ENCODE data around the gene TICRR.

TICRR gene

DNA sequence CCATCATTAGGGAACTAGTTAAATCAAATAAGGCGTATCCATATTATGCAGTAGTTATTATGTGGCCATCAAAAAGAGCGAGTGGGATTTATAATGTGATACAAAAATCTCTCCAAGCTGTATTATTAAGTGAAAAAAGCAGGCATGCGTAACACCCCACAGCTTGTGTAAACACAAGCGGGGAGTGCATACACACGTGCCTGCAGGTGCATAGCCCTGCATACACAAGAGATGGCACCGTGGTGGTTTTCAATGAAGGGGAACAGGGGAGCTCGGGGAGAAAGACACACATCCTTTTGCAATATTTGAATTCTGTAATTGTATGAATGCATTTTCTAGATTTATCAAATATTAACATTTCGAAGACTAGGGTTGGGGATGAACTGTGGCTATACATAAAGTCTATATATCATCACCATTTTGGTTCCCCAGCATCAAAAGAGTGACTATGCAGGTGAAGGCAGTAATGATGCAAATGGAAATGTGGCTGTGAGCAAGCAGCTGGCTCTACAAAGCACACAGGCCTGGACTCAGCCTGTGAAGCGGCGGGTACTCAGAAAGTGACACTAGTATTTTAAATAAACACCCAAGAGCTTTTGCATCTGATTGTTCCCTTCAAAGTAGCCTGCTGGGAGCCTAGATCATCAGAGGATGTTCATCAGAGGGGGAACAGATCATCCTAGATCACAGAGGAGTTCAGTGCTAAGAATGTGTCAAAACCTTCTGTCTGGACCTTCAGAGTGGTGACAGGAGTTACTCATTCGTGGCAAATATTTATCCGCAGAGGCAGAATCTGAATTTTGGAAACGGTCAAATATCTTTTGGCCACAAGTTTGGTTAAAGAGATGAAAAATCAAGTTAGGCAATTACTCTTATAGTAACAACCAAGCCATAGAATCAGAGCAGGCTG is 89.4 kb downstream of the TICRR start:
- Histone ChIP-seq H3K9me3 (no peaks in the 10 kb centered on the region), H3K4me1 (ENCODE audit: control insufficient read depth in 1 of 2, insufficient read depth in 1 of 2, low read depth in 1 of 2, low read length in 1 of 2) (peaks cover 0 to 4% of the 10 kb centered on the region in 2 experiments), H3K27ac (no peak overlapping the region), H3K27me3 (peaks cover 67% of the 10 kb centered on the region), H3K36me3 (no peaks in the 10 kb centered on the region), H3K4me3 (ENCODE audit: low read depth in 1 of 2, low read length in 1 of 2) (no peak overlapping the region)
- TF ChIP-seq, protein P1, sequence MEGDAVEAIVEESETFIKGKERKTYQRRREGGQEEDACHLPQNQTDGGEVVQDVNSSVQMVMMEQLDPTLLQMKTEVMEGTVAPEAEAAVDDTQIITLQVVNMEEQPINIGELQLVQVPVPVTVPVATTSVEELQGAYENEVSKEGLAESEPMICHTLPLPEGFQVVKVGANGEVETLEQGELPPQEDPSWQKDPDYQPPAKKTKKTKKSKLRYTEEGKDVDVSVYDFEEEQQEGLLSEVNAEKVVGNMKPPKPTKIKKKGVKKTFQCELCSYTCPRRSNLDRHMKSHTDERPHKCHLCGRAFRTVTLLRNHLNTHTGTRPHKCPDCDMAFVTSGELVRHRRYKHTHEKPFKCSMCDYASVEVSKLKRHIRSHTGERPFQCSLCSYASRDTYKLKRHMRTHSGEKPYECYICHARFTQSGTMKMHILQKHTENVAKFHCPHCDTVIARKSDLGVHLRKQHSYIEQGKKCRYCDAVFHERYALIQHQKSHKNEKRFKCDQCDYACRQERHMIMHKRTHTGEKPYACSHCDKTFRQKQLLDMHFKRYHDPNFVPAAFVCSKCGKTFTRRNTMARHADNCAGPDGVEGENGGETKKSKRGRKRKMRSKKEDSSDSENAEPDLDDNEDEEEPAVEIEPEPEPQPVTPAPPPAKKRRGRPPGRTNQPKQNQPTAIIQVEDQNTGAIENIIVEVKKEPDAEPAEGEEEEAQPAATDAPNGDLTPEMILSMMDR (IDR thresholded peaks at IDR 0.05): no peak

DNA sequence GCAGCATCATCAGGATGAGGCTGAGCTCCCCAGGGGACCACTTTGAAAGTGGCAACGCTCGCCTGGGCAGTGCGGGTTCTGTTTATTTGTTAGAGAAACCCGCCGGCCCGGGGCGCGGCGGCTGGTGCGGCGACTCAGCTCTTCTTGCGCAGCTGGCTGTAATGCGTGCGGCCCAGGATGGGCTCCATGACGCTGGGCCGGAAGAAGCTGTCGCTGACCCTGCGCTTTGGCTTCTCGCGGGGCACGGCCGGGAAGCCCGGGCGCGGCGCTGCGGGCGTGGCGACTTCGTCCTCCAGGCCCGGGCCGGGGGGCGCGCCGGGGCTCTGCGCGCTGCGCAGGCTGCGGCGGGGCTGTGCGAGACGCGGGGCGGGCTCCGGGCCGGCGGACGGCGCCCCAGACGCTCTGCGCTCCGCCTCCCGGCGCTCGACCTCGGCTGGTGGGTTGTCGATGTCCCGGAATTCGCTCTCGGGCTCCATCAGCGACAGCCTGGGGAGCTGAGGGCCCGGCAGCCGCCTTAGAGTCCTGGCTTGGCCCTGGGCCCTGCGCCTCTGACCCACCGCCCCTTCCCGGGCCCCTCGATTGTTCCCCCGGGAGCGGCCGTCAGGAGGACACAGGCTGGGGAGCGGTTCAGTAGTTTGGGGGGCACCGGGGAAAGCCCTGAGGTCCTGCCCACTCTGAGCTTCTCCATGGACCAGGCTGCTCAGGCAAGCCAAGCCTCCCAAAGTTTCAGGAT is 90.3 kb downstream of the TICRR start:
- H3K27ac ChIP-seq: no peak overlapping the region
- TF ChIP-seq, protein P1 (IDR thresholded peaks at IDR 0.05): no peak
- H3K9me3 ChIP-seq: no peaks in the 10 kb centered on the region
- no peaks in the 10 kb centered on the region for H3K36me3 ChIP-seq
- H3K4me3 ChIP-seq (ENCODE audit: low read depth in 1 of 2, low read length in 1 of 2): no peak overlapping the region
- H3K4me1 ChIP-seq (ENCODE audit: control insufficient read depth in 1 of 2, insufficient read depth in 1 of 2, low read depth in 1 of 2, low read length in 1 of 2): peaks cover 0 to 4% of the 10 kb centered on the region in 2 experiments
- peaks cover 58% of the 10 kb centered on the region for H3K27me3 ChIP-seq

DNA sequence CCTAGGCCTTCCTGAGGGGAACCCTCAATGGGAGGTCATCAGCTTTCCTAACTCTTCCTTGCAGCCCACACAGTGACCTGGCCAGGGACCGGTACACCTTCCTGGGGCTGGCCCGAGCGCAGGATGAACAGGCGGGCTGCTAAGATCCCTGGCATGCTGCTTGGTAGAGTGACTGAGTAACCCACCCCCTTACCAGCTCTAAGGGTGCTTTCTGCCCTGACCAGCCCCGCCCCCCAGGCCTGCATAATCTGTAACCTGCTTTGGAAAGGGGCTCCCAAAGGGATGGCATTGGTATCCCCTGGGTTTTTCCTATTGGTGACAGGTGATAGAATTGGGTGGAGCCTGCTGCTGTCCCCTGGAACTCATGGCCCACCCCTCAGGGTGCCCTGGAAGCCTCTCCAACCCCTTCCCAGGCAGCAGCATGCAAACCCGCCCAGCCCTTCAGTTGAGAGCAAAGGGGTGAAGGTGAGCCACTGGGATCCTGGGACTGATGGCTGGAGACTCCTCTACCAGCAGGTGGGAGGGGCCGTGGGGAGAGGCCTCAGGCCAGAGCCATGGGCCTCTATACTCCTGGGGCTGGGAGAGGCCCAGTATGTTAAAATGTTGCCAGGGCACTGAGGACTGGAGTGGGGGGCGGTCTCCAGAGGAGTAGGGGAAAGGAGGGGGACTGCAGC is 91.1 kb downstream of the TICRR start:
- Histone ChIP-seq H3K27ac (no peak overlapping the region), H3K9me3 (no peaks in the 10 kb centered on the region), H3K4me3 (ENCODE audit: low read depth in 1 of 2, low read length in 1 of 2) (no peak overlapping the region), H3K36me3 (no peaks in the 10 kb centered on the region), H3K27me3 (peaks cover 53% of the 10 kb centered on the region), H3K4me1 (ENCODE audit: control insufficient read depth in 1 of 2, insufficient read depth in 1 of 2, low read depth in 1 of 2, low read length in 1 of 2) (peaks cover 0 to 4% of the 10 kb centered on the region in 2 experiments)
- TF ChIP-seq, protein P1 (IDR thresholded peaks at IDR 0.05): no peak

DNA sequence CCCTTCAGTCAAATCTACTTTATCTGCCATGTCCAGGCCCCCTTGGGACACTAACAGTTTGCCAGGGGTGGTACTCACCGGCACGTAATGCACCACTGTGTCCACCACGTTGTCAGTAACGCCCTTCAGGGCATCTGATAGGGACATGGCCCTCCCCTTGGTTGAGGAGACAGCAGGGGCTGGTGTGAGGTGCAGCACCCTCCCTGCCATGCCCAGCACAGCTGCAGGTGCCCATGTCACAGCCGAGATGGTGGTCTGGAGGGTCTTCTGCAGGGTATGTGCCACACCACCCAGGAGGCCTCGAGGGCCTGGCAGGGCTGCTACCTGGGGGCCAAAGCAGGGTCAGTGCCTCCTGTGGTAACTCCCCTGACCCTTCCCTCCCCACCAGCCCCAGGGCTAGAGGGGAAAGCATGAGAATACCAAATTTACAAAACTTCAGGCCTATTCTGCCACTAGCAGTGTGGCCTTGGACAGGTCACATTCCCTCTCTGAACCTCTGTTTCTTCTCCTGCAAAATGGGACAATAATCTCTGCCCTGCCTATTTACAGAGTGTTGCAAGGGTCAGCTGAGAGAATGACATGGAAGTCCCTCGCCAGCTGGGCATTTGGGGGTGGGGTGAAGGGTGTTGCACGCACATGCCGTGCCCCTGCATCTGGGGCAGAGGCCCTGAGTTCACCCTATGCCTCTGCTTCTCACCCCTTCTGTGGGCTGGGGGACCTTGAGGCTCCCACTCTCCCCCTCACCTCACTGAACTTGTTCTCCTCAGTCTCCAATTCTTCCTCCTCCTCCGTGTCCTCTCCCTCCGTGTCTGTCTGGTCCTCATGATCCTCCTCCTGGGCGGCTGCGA is 91.8 kb downstream of the TICRR start:
- Histone ChIP-seq H3K4me3 (ENCODE audit: low read depth in 1 of 2, low read length in 1 of 2) (no peak overlapping the region), H3K27ac (no peak overlapping the region), H3K4me1 (ENCODE audit: control insufficient read depth in 1 of 2, insufficient read depth in 1 of 2, low read depth in 1 of 2, low read length in 1 of 2) (peaks cover 0 to 4% of the 10 kb centered on the region in 2 experiments), H3K27me3 (peaks cover 47% of the 10 kb centered on the region), H3K9me3 (no peaks in the 10 kb centered on the region), H3K36me3 (no peaks in the 10 kb centered on the region)
- TF ChIP-seq, protein P1 (IDR thresholded peaks at IDR 0.05): no peak

DNA sequence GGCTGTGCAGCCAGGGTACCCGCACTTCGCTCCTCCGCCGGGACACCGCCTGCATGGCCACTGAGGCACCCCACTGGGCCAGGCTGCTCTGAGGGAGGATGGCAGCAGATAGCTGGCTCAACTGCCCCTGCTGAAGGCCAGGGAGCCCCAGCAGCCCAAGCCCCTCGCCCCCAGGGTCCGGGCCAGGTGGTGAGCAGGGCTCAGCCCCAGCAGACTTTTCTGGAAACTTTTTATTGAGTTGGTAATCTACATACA is 92.4 kb downstream of the TICRR start:
- TF ChIP-seq, protein P1 (IDR thresholded peaks at IDR 0.05): no peak
- Histone ChIP-seq H3K27me3 (peaks cover 41% of the 10 kb centered on the region), H3K27ac (no peak overlapping the region)

More for the DNA sequence above, 92.4 kb downstream of the TICRR start:
- Histone ChIP-seq H3K9me3 (no peaks in the 10 kb centered on the region), H3K4me3 (ENCODE audit: low read depth in 1 of 2, low read length in 1 of 2) (no peak overlapping the region), H3K4me1 (ENCODE audit: control insufficient read depth in 1 of 2, insufficient read depth in 1 of 2, low read depth in 1 of 2, low read length in 1 of 2) (peaks cover 0 to 4% of the 10 kb centered on the region in 2 experiments), H3K36me3 (no peaks in the 10 kb centered on the region)

Measured in neutrophil (primary cell).